ENCODE data around the gene DPH5. TPM values are rescaled to one million over a fixed set of nuclear protein-coding genes. Genes with fewer than 3 reads are reported as not detected.

DPH5 gene
- polyA plus RNA-seq, 1 donor, result 53.8 TPM

DNA sequence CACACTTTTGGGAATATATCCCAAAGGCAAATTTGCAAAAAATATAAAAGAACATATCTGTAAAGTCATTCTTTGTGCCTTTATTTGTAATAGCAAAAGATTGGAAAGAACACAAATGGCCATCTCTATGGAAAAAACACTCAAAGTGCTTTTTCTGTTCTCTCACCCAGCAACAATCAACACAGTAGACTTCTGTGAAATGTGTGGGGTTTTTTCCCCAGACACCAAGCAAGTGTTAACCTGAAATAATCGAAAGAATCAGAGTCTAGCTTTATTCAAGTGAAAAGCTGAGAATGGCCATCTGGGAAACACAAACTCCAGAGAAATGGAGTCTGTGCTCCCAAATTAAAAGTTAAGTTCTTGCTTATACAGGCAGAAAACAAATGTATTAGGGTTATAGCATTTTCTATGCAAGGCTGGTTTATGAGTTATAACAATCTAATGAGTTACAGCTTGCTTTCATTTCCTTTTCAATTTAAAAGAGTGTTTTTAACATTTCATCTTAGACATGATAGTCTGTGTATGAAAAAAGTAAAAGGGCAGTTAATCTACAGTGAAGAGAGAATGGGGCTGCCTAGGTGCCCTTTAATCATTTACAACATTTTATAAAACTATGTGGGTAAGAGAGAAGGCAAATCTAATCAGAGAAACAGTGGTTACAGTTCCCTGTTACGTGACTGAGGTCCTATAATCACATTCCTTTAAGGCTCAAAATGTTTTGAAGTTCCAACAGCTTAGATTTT is 83.1 kb downstream of the DPH5 start:
- no peak for DNase-seq (ENCODE audit: low read depth)

GRCh38 chr1:100941580-100942216 is 83.9 kb downstream of the DPH5 start:
- no peak for DNase-seq (ENCODE audit: low read depth)

DNA sequence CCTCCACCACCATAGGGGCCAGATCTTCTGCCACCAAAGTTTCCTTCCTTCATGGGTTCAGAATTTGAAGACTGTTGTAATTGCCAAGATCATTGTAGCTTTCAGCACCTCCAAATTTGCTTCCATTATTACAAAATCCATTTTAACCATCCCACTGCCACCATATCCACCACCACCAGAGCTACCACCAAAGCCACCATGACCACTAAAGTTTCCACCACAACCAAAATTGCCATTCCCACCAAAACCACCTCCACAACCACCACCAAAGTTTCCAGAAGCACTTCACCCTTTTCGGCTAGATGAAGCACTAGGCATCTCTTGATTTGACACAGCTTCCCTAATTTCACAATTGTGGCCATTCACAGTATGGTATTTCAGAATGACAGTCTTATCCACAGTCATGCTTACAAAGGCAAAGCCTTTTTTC is 84.5 kb downstream of the DPH5 start:
- DNase-seq (ENCODE audit: low read depth), result no peak

Other genes starting within 250 kb of the DPH5 start
- 32.2 TPM for gene EXTL2, start 130.9 kb downstream of the DPH5 start, polyA plus RNA-seq (ENCODE audit: insufficient read length)
- 9.5 TPM for gene SLC30A7, start 129.7 kb downstream of the DPH5 start, polyA plus RNA-seq (ENCODE audit: insufficient read length)
- gene S1PR1, start 211.2 kb upstream of the DPH5 start, polyA plus RNA-seq (ENCODE audit: insufficient read length), result 9.5 TPM

All from forelimb muscle (tissue), 1 donor.